ENCODE data around the gene SLC16A3.

The SLC16A3 gene

DNA sequence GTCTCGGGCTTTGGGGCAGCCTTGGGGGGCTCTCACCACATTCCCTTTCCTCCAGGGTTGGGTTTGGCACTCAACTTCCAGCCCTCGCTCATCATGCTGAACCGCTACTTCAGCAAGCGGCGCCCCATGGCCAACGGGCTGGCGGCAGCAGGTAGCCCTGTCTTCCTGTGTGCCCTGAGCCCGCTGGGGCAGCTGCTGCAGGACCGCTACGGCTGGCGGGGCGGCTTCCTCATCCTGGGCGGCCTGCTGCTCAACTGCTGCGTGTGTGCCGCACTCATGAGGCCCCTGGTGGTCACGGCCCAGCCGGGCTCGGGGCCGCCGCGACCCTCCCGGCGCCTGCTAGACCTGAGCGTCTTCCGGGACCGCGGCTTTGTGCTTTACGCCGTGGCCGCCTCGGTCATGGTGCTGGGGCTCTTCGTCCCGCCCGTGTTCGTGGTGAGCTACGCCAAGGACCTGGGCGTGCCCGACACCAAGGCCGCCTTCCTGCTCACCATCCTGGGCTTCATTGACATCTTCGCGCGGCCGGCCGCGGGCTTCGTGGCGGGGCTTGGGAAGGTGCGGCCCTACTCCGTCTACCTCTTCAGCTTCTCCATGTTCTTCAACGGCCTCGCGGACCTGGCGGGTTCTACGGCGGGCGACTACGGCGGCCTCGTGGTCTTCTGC is 8.4 kb downstream of the SLC16A3 start:
- no peak for DNase-seq

GRCh38 chr17:82237746-82238471 is 9.1 kb downstream of the SLC16A3 start:
- DNase-seq = no peak

GRCh38 chr17:82238472-82239201 is 9.8 kb downstream of the SLC16A3 start:
- DNase-seq = peak; percentile 81

DNA sequence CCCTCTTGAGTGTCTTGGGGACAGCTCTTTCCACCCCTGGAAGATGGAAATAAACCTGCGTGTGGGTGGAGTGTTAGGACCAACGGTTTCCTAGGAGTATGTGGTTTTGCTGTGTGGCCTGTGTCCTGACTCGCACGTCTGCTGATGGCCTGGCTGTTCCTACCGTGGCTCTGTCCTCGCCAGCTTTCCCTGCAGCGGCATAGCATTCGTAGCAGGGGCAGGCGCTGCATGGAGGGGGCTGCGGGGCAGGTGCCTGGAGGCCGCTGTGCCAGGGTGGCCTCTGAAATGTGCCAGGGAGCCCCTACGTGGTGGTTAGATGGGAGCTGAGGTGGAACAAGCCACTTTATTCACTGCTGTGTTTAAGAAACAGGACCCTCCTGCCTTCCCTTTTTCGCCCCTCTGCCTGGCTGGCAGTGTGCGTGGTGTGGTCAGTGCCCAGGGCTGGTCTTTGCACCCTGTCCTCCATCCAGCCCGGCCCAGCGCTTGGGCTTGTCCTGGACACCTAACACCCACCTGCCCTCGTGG is 10.6 kb downstream of the SLC16A3 start:
- no peak for DNase-seq

DNA sequence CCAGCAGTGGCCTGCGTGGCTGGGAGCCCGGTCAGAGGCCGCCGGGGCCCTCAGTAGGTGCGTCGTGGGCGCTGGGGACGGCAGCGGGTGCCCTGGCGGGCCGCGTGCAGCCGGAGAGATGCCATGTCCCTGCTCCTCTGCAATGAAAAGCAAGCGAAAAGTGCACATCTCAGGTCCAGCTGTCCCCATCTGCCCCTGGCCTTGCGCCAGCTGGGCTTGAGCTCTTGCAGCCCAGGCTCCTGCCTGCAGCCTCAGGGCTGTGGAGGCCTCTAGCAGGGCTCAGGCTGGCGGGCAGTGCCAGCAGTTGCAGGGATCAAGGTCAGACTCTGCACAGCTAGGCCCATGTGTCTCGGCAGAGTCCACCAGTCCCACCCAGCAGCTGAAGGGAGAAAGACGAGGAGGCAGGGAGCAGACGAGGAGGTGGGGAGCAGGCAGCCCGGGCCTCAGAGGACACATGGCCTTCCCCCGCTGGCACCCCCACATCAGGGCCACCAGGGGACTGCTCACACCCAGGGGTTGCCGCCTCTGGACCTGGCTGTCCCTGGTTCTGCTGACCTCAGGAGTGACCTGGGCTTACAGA is 11.2 kb downstream of the SLC16A3 start:
- DNase-seq = no peak

GRCh38 chr17:82240506-82241182 is 11.8 kb downstream of the SLC16A3 start:
- no peak for DNase-seq

DNA sequence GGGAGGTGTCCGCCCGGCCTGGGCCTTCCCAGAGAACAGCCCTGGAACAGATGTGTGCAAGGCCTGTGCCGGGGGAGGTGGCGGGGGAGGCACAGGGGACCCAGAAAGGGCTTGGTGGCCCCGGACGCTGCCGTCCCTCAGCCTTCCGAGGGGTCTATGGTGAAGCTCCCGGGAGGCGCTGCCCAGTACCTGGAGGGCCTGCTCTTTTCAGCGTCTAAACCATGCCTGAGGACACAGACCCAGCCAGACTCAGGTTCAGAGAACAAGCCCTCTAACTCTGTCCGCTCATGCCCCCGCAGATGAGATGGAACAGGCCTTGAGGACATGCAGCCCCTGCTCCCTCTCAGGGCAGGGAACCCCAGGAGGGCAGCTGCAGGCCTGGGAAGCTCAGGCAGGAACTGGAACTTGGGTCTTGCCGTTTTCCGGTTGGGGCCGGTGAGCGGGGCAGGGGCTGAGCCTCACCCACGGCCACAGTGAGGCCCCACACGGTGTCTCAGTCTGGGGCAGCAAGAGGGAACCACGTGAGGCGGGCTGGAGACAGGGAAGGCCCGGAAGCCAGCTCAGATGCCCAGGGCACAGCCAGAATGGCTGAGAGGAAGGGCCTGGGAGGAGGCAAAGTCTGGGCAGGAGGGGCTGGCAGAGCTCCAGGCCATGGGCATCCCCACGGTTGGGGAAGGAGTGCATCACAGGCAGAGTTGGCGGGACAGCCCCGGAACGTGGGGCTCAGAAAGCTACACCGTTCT is 12.5 kb downstream of the SLC16A3 start:
- DNase-seq = peak; percentile 33

DNA sequence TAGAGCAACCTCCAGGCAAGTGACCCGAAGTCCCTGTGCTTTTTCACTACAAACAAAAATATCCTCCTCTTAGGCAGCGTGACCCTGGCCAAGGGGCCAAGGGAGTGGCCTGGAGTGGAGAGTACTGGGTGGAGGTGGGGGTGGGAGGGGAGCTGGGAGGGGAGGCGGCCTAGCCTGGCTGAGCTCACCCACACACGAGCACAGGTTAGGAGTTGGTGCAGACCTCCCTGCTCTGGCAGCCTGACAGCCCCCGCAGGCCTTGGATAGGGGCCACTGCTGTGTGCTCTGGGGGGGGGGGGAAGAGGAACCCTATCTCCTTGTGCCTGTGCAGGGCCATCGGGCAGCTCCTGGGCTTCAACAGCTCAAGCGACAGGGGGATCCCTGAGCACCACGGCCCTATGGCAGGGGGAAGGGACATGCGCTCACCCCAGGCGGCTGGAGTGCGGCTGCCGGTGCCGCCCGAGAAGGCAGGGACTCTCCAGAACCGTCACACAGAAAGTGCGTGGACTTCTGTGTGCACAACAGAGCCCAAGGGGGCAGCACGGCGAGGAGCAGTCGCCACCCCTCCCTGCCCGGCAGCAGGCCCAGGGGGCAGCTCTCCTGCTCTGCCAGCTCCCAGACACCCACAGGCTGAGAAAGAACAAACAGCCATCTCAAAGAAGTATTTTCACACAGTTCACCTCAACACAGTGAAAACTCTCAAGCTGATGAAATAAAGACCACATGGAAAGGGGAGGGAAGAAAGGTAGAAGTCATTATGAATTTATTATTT is 13.3 kb downstream of the SLC16A3 start:
- DNase-seq = no peak

GRCh38 chr17:82242698-82242976 is 13.8 kb downstream of the SLC16A3 start:
- DNase-seq = no peak

DNA sequence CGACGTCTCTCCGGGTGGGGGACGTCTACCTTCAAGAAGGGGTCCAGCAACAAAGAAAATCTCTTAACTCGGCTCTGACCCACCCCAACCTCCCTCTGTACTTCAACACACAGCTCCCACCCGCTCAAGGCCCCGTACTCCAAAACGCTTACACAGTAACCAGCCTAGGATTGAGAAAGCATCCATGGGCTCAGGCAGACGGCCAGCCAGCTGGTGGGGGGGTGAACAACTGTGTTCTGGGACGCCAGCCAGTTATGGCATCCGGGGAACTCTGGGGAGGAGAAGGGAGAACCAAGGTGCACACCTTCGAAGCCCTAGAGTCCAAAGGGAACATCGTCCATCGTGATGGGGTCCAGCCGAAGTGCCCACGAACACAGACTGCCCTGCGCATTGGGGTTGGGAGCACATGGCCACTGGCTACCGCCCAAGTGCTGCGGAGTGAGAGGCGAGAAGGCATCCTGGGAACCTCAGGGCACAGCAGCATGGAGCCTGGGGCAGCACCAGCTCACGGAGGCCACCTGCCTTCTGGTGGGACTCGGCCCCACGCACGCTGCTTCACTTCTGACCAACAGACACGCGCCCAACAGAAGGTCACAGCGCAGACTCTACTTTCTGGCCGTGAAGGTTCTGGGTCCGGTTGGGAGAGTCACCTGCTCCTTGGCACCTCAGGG is 14.3 kb downstream of the SLC16A3 start:
- no peak for DNase-seq

DNA sequence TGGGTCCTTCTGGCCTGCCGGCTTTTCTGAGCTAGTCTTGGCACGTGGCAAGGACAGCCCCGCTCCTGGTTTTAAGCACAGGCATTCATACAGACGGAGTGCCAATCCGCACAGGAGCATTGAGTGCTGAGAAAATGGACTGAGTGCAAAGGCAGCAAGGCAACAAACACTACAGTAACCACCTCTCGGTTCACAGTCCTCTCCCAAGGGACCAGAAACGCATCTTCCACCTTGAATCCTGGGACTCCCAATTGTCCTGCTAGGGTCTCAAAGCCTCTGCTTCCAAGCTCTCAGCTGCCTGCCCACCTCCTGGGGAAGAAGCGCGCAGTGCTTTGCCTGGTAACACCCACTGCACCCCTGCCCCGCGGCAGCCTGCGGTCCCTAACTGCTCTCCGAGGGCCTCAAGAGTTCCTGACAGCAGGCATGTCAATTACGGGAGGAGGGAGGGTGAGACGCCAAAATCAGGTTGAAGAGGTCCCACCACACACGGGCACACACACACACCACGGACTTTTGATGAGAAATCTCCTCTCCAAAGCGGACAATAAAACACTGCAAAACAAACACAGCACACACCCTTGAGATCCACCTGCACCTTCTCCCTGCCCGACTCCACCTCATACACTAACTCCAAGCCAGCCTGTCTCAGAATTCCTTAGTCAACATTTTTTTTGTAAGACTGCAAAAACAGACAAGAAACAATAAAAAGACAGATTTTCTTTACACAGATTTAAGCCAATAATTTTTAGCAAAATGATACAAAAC is 15.0 kb downstream of the SLC16A3 start:
- no peak for DNase-seq

- no peak for DNase-seq
These were observed 15.7 kb downstream of the SLC16A3 start for GRCh38 chr17:82244413-82245133.

GRCh38 chr17:82245134-82246039 is 16.5 kb downstream of the SLC16A3 start:
- no peak for DNase-seq

GRCh38 chr17:82246040-82246364 is 17.2 kb downstream of the SLC16A3 start:
- no peak for DNase-seq

GRCh38 chr17:82246365-82247181 is 17.7 kb downstream of the SLC16A3 start:
- DNase-seq = no peak

DNA sequence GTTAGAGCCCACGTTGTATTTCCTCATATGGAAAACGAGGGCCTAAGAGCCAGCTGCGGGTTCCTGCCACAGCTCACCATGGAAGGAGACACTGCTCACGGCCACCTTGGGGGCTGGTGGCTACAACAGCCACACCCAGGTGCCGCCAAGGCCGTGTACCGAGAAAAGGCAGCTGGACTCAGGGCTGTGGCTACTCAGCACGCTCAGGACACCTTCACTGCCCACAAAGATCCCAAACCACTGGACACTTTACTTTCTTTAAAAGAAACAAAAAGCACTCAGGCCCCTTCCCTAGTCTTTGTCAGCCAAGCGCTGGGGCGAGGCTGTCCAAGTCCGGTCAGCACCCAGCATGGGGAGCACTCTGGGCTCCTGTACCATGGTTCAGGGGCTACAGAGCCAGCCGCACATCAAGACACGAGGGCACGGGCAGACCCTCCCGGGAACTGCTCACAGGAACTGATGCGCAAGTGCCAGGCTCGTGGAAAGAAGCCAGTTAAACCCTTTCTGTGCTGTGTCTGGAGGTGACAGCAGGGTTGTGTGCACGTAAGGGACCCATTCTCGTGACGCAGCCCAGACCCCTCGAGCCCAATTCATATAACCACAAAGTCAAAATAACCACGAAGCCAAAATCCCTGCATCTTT is 18.5 kb downstream of the SLC16A3 start:
- DNase-seq = no peak

Data from CD4-positive, alpha-beta T cell treated with Interleukin-4 for 4 hours (primary cell).